GM21381 (cell line): ENCODE results near the gene SLC47A1.
"Not testable (repeated sequence)": the region's sequence is repeated elsewhere in the genome, so short reads cannot be mapped to it uniquely, and the experiment has no call there.

Experiments used
- ATAC-seq: cut with Tn5 transposase; IDR thresholded peaks from one replicate; pipeline ENCODE4 v1.9.1; 2021; ENCODE audit warnings: mild to moderate bottlenecking, moderate library complexity; ENCODE audit not compliant: unreplicated experiment

SLC47A1 gene

DNA sequence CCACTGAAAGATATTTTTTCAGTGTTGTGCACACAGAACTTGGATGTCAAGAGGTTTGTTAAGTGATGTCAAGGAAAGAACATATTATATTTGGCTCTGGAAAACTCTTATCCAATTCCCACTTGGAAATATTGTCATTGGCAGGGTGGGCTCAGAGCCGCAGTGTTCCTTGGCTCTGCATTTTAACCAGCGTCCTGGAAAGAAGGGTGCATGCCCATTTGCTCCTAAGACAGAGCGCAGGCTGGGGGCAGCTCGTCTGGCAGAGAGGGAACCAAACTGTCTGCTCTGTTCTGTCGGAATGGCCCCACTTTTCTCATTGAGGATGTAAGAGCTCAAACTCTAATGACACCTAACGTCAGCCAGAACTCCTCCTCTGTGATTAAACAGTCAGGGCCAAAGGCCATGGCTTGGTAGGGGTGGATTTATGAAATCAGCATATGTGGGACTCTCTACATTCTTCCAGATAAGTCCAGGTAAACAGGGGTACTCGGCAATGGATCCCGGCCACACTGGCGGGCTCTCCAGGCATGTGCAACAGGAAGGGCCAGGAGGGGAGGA lies 18.0 kb downstream of the SLC47A1 start:
- no peak for ATAC-seq

DNA sequence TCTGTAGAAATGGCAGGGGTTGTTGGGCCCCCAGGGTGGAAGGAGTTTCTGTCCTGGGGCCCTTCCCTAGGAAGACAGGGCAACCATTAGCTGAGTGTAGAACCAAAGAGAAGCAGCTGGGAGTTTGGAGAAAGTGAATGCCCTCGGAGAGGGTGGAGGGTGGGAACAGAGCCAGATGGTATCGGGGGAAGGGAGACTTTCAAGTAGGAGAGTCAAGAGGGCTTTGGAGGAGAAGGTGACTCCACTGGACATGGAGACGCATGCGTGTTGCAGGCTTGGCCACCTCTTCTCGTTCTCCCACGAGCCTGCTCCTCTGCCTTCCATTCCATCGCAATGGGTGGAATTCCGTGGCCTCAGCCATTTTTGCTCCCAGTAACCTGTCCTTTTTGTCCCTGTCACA lies 19.4 kb downstream of the SLC47A1 start:
- no peak for ATAC-seq

GRCh38 chr17:19554393-19554792 lies 20.7 kb downstream of the SLC47A1 start:
- no peak for ATAC-seq

DNA sequence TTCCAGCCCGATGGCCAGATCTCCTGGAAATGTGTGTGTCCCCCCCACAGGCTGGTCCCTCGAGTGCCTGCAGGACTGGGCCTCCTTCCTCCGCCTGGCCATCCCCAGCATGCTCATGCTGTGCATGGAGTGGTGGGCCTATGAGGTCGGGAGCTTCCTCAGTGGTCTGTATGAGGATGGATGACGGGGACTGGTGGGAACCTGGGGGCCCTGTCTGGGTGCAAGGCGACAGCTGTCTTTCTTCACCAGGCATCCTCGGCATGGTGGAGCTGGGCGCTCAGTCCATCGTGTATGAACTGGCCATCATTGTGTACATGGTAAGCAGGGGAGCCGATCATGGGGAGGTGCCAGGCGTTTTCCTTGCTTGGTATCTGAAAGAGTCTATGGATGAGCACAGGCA lies 22.1 kb downstream of the SLC47A1 start:
- no peak for ATAC-seq

- no peak for ATAC-seq
Observed at GRCh38 chr17:19558946-19559345, 25.3 kb downstream of the SLC47A1 start.

- ATAC-seq, result no peak
Observed at GRCh38 chr17:19561697-19562318, 28.2 kb downstream of the SLC47A1 start.

DNA sequence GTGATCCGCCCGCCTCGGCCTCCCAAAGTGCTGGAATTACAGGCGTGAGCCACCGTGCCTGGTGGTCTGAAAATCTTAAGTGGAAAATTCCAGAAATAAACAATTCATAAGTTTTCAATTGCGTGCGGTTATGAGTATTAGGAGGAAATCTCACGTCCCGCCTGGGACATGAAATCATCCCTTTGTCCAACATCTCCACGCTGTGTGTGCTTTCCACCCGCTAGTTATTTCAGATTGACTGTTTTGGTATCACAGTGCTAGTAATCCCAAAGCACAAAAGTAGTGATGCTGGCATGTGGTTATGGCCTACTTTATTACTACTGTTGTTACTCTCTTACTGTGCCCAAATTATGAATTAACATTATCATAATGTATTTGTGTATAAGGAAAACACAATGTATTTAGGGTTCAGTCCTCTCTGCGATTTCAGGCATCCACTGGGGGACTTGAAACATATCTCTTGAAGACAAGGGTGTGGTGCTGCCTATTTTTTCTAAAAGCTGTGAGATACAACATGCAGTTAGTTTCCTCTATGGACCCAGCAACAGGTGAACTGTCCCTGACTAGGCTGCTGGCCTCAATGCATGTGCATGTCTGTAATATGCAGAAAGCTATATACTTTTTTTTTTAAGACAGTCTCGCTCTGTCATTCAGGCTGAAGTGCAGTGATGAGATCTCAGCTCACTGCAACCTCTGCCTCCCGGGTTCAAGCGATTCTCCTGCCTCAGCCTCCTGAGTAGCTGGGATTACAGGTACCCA lies 32.3 kb downstream of the SLC47A1 start:
- ATAC-seq, result no peak

DNA sequence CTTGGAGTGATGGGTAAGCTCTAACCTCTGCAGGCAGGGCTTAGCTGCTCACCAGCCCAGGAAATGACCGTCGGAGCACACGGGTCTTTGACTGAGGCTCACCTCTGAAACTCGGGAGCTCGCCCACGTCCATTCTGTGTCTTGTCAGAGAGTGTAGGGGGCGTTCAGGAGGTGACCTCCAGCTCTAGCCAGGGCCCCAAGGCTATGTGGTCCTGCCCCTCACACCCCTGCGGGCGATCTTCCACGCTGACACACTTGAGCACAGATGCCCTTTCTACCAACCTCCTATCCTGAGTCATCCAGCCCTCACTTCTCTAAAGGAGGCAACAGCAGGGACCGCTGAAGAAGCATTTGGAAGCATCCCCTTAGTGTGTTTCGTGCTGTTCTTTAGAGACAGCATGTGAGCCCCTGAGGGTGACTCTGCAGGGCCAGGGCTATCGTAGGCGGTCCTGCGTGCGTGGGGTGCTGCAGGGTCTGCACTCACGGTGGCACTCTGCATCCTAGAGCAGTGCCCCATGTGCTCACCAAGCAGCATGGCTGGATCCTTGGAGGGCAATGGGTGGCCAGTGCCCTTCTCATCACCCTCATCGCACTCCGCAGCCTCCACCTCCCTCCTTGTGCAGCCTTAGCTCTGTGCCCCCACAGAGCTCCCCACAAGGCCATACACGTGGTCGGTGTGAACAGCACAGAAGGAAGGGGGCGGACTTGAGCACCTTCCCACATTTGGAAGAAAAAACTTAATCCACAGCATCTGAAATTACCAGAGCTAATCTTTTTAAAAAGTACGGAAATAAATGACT lies 33.8 kb downstream of the SLC47A1 start:
- no peak for ATAC-seq

GRCh38 chr17:19568016-19568350 lies 34.3 kb downstream of the SLC47A1 start:
- no peak for ATAC-seq

DNA sequence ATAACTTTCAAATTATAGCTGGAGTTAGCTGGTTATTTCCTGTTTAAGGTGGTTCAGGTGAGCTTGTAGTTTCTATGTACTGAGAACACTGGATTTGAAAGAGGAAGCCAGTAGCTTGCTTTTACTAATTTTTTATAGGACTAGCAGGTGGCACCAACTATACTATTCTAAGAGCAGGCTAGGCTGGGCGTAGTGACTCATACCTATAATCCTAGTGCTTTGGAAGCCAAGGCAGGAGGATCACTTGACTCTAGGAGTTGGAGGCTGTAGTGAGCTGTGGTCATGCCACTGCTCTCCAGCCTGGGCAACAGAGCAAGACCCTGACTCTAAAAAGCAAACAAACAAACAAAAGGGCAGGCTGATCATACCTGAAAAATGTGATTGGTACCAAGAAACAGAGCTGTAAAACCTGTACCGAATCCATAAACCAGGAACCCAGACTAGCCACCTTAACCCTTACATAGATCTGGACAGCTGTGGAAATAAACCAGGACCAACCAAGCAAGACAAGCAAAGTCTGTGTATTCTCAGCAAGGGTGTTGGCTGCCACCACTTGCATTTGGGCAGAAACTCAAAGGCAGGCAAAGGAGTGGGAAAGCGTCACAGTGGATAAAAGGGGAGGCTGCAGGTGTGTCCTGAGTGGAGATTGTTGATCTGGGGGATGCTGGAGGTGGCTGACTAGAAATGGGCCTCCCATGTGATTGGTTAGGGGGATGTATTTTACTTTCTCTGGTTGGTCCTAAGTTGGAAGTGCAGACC lies 36.3 kb downstream of the SLC47A1 start:
- ATAC-seq, result no peak

DNA sequence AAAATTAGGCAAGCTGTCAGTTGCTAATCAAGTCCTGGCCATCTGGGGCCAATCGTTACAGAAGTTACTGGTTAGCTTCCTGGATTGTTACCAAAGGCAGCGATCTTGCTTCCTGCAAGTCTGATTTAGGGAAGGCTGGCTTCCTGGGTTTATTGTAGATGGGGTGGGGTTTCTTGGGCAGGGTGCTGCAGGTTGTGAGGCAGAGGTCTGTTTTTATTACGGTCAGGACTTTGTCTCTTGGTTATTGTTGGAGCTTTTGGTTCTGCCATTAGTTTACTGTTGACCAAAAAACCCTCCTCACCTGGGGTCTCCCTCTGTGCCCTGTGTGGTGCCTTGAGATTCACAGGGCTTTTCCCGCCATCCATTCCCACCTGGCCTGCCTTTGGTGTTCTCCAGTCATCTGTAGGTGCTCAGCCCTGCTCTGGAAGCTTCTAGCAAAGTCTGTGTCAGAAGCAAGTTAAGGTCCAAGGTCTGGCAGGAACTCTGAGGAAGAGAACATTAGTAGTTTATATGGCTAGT lies 36.9 kb downstream of the SLC47A1 start:
- no peak for ATAC-seq

GRCh38 chr17:19573075-19573474 lies 39.4 kb downstream of the SLC47A1 start:
- ATAC-seq, result no peak

GRCh38 chr17:19574956-19575355 lies 41.3 kb downstream of the SLC47A1 start:
- ATAC-seq, result no peak

- ATAC-seq, result no peak
Observed at GRCh38 chr17:19578545-19578944, 44.9 kb downstream of the SLC47A1 start.

GRCh38 chr17:19579192-19579761 lies 45.6 kb downstream of the SLC47A1 start:
- ATAC-seq, result no peak

- ATAC-seq, result no peak
Observed at GRCh38 chr17:19579867-19580565, 46.4 kb downstream of the SLC47A1 start.

GRCh38 chr17:19580566-19580920 lies 46.9 kb downstream of the SLC47A1 start:
- not testable (repeated sequence) for ATAC-seq

DNA sequence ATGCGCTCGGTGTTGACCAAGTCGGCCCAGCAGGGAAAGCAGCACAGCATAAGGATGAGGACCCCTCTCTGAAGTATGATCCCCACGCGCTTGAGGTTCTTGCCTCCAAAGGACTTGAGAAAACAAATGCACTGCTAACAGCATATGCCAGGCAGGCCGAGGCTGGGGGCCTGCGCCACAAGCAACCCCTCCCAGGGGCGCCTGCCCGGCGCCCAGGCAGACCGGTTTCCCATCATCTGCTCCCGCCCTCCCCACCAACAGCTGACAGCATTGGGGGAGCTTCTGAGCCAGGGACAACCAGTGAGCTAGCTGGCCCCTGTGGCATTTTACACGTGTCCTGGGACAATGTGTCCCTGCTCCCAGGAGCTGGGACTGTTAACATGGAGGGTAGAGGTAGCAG lies 48.5 kb downstream of the SLC47A1 start:
- not testable (repeated sequence) for ATAC-seq

DNA sequence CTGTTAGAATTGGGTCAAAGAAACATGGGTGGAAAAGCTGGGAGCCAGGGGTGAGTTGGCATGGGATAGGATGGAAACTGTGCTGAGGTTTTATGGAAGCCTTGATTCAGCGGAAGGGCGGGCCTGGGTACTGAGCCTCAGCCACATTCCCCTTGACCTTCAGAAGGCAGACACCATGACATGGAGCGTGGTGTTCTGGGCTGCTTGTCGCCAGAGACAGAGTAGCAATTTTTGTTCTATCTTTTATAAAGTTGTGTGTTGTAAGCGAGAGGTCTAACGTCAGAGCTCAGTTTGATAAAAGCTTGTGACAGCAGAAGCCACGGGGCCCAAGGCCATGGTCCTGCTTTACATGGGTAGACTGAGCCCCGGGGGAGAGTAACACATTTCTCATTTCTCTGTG lies 50.2 kb downstream of the SLC47A1 start:
- no peak for ATAC-seq

GRCh38 chr17:19590451-19590850 lies 56.8 kb downstream of the SLC47A1 start:
- ATAC-seq, result no peak
